BLaER1 (cell line): ENCODE results near the gene SPATA19.

ENCODE experiments used
- H3K27ac ChIP-seq: shearing (Covaris generic); formaldehyde crosslinking; 2 replicates; pipeline ENCODE4 v1.8.1; 2022
- H3K27me3 ChIP-seq: shearing (Covaris generic); formaldehyde crosslinking; 2 replicates; pipeline ENCODE4 v1.8.1; 2022
- H3K36me3 ChIP-seq: shearing (Covaris generic); formaldehyde crosslinking; 2 replicates; pipeline ENCODE4 v1.8.1; 2022
- H3K4me1 ChIP-seq: shearing (Covaris generic); formaldehyde crosslinking; 2 replicates; pipeline ENCODE4 v1.8.1; 2022
- H3K4me2 ChIP-seq: shearing (Covaris generic); formaldehyde crosslinking; 2 replicates; pipeline ENCODE4 v1.8.1; 2022
- H3K4me3 ChIP-seq: shearing (Covaris generic); formaldehyde crosslinking; 2 replicates; pipeline ENCODE4 v1.8.1; 2022
- H3K9ac ChIP-seq: shearing (Covaris generic); formaldehyde crosslinking; 2 replicates; pipeline ENCODE4 v1.8.1; 2022
- H3K9me3 ChIP-seq: shearing (Covaris generic); formaldehyde crosslinking; 2 replicates; pipeline ENCODE4 v1.8.1; 2022
- H4K20me1 ChIP-seq: shearing (Covaris generic); formaldehyde crosslinking; 2 replicates; pipeline ENCODE4 v1.8.1; 2022
- Cebpa-rat ChIP-seq: shearing (Covaris generic); IDR thresholded peaks from 2 replicates; pipeline ENCODE4 v1.8.1; 2022

Gene SPATA19

GRCh38 chr11:133845413-133845812 lies at the start of gene SPATA19:
Gene SPATA19 (minus strand): TSS chr11:133845513. CDS start chr11:133845446, 67 bp downstream.
- Histone ChIP-seq H3K27ac (no peak within 1 kb of the TSS), H3K9me3 (peaks cover 6% of the 10 kb centered on the region; the same call in 1 of the 2 replicates), H3K9ac (no peak within 1 kb of the TSS), H4K20me1 (no peaks in the 10 kb centered on the region), H3K36me3 (no peaks in the 10 kb centered on the region), H3K4me2 (0 out of 2 replicates have a peak within 1 kb of the TSS, but pooled peaks have one; percentile 59), H3K4me3 (no peak within 1 kb of the TSS), H3K4me1 (peaks cover 21% of the 10 kb centered on the region), H3K27me3 (no peaks in the 10 kb centered on the region)
- no peak for TF ChIP-seq Cebpa-rat

GRCh38 chr11:133895061-133895479 lies 49.8 kb upstream of the SPATA19 start:
- peak overlapping the region; percentile 86 for H3K4me2 ChIP-seq
- peaks cover 90% of the 10 kb centered on the region for H3K4me1 ChIP-seq
- no peaks in the 10 kb centered on the region for H3K36me3 ChIP-seq
- peak overlapping the region; percentile 72 for H3K27ac ChIP-seq
- H3K4me3 ChIP-seq = no peak overlapping the region
- TF ChIP-seq Cebpa-rat = no peak
- H3K27me3 ChIP-seq = no peaks in the 10 kb centered on the region
- H3K9me3 ChIP-seq = no peaks in the 10 kb centered on the region; the same call in 1 of the 2 replicates
- no peaks in the 10 kb centered on the region for H4K20me1 ChIP-seq
- H3K9ac ChIP-seq = no peak overlapping the region

- Histone ChIP-seq H3K4me3 (no peak overlapping the region), H3K4me2 (peak overlapping the region; percentile 86), H4K20me1 (no peaks in the 10 kb centered on the region), H3K27ac (peak overlapping the region; percentile 42; the same call in 1 of the 2 replicates), H3K27me3 (no peaks in the 10 kb centered on the region), H3K9me3 (no peaks in the 10 kb centered on the region), H3K4me1 (peaks cover 100% of the 10 kb centered on the region), H3K9ac (no peak overlapping the region), H3K36me3 (no peaks in the 10 kb centered on the region)
- TF ChIP-seq Cebpa-rat = no peak
Measured at GRCh38 chr11:133893381-133893780, 48.1 kb upstream of the SPATA19 start.

GRCh38 chr11:133892584-133893380 lies 47.5 kb upstream of the SPATA19 start:
- Histone ChIP-seq H3K9me3 (no peaks in the 10 kb centered on the region), H3K27me3 (no peaks in the 10 kb centered on the region), H3K4me1 (peaks cover 100% of the 10 kb centered on the region), H3K4me2 (peak overlapping the region; percentile 86), H3K27ac (peak overlapping the region; percentile 42; the same call in 1 of the 2 replicates), H3K4me3 (no peak overlapping the region), H3K36me3 (no peaks in the 10 kb centered on the region), H4K20me1 (no peaks in the 10 kb centered on the region), H3K9ac (no peak overlapping the region)
- no peak for TF ChIP-seq Cebpa-rat

GRCh38 chr11:133892126-133892525 lies 46.8 kb upstream of the SPATA19 start:
- Histone ChIP-seq H3K4me1 (peaks cover 100% of the 10 kb centered on the region), H3K9ac (no peak overlapping the region), H3K9me3 (peaks cover 2% of the 10 kb centered on the region; the same call in 1 of the 2 replicates), H4K20me1 (no peaks in the 10 kb centered on the region), H3K27me3 (no peaks in the 10 kb centered on the region), H3K36me3 (no peaks in the 10 kb centered on the region), H3K4me3 (no peak overlapping the region), H3K27ac (peak overlapping the region; percentile 42; the same call in 1 of the 2 replicates), H3K4me2 (no peak overlapping the region)
- TF ChIP-seq Cebpa-rat = no peak

GRCh38 chr11:133889893-133890292 lies 44.6 kb upstream of the SPATA19 start:
- no peaks in the 10 kb centered on the region for H3K36me3 ChIP-seq
- no peak overlapping the region for H3K4me3 ChIP-seq
- H4K20me1 ChIP-seq = no peaks in the 10 kb centered on the region
- H3K27ac ChIP-seq = peak overlapping the region; percentile 38
- peak overlapping the region; percentile 68 for H3K4me2 ChIP-seq
- no peaks in the 10 kb centered on the region for H3K27me3 ChIP-seq
- peaks cover 78% of the 10 kb centered on the region for H3K4me1 ChIP-seq
- peaks cover 16% of the 10 kb centered on the region for H3K9me3 ChIP-seq
- no peak for TF ChIP-seq Cebpa-rat
- no peak overlapping the region for H3K9ac ChIP-seq

GRCh38 chr11:133889188-133889587 lies 43.9 kb upstream of the SPATA19 start:
- no peak for TF ChIP-seq Cebpa-rat
- H3K4me1 ChIP-seq = peaks cover 71% of the 10 kb centered on the region
- peak overlapping the region; percentile 68 for H3K4me2 ChIP-seq
- H3K9ac ChIP-seq = no peak overlapping the region
- no peaks in the 10 kb centered on the region for H4K20me1 ChIP-seq
- H3K4me3 ChIP-seq = no peak overlapping the region
- H3K27me3 ChIP-seq = no peaks in the 10 kb centered on the region
- no peaks in the 10 kb centered on the region for H3K36me3 ChIP-seq
- H3K9me3 ChIP-seq = peaks cover 23% of the 10 kb centered on the region
- H3K27ac ChIP-seq = peak overlapping the region; percentile 38

GRCh38 chr11:133887692-133888332 lies 42.5 kb upstream of the SPATA19 start:
- Histone ChIP-seq H3K36me3 (no peaks in the 10 kb centered on the region), H3K27me3 (no peaks in the 10 kb centered on the region), H3K27ac (peak overlapping the region; percentile 15; the same call in 1 of the 2 replicates), H3K4me2 (peak overlapping the region; percentile 68), H3K4me3 (no peak overlapping the region), H4K20me1 (no peaks in the 10 kb centered on the region), H3K9me3 (peaks cover 34% of the 10 kb centered on the region), H3K4me1 (peaks cover 57% of the 10 kb centered on the region), H3K9ac (0 out of 2 replicates have a peak overlapping the region, but pooled peaks have one; percentile 18)
- no peak for TF ChIP-seq Cebpa-rat

- Histone ChIP-seq H3K9me3 (peaks cover 34% of the 10 kb centered on the region), H3K4me1 (peaks cover 39% of the 10 kb centered on the region), H3K36me3 (no peaks in the 10 kb centered on the region), H3K4me2 (no peak overlapping the region), H3K27me3 (no peaks in the 10 kb centered on the region), H3K9ac (no peak overlapping the region), H3K4me3 (no peak overlapping the region), H3K27ac (no peak overlapping the region), H4K20me1 (no peaks in the 10 kb centered on the region)
- TF ChIP-seq Cebpa-rat = no peak
Measured at GRCh38 chr11:133886029-133886428, 40.7 kb upstream of the SPATA19 start.

- no peak overlapping the region for H3K9ac ChIP-seq
- H3K4me2 ChIP-seq = no peak overlapping the region
- no peaks in the 10 kb centered on the region for H3K4me1 ChIP-seq
- no peaks in the 10 kb centered on the region for H3K27me3 ChIP-seq
- H3K4me3 ChIP-seq = no peak overlapping the region
- H3K9me3 ChIP-seq = no peaks in the 10 kb centered on the region
- no peak for TF ChIP-seq Cebpa-rat
- no peaks in the 10 kb centered on the region for H4K20me1 ChIP-seq
- no peak overlapping the region for H3K27ac ChIP-seq
- no peaks in the 10 kb centered on the region for H3K36me3 ChIP-seq
Measured at GRCh38 chr11:133872160-133872559, 26.8 kb upstream of the SPATA19 start.
